ENCODE measurements around the gene CLEC3B.

Gene CLEC3B

DNA sequence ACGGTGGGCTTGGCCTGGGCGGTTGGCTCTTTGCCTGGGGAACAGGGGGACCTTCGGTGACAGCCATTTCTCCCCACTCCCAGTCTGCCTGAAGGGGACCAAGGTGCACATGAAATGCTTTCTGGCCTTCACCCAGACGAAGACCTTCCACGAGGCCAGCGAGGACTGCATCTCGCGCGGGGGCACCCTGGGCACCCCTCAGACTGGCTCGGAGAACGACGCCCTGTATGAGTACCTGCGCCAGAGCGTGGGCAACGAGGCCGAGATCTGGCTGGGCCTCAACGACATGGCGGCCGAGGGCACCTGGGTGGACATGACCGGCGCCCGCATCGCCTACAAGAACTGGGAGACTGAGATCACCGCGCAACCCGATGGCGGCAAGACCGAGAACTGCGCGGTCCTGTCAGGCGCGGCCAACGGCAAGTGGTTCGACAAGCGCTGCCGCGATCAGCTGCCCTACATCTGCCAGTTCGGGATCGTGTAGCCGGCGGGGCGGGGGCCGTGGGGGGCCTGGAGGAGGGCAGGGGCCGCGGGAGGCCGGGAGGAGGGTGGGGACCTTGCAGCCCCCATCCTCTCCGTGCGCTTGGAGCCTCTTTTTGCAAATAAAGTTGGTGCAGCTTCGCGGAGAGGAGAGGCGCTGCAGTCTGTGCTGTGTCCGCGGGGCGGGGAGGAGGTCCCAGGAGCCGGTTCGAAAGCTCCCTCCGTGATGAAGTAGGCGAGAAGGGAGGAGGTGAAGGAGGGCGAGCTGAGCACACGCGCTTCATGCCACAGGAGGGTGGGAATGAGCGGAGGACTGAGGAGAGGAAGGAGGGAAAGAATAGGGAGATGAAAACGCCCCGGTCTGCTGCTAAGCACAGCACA is 9.6 kb downstream of the CLEC3B start:
- TF ChIP-seq, protein P1, sequence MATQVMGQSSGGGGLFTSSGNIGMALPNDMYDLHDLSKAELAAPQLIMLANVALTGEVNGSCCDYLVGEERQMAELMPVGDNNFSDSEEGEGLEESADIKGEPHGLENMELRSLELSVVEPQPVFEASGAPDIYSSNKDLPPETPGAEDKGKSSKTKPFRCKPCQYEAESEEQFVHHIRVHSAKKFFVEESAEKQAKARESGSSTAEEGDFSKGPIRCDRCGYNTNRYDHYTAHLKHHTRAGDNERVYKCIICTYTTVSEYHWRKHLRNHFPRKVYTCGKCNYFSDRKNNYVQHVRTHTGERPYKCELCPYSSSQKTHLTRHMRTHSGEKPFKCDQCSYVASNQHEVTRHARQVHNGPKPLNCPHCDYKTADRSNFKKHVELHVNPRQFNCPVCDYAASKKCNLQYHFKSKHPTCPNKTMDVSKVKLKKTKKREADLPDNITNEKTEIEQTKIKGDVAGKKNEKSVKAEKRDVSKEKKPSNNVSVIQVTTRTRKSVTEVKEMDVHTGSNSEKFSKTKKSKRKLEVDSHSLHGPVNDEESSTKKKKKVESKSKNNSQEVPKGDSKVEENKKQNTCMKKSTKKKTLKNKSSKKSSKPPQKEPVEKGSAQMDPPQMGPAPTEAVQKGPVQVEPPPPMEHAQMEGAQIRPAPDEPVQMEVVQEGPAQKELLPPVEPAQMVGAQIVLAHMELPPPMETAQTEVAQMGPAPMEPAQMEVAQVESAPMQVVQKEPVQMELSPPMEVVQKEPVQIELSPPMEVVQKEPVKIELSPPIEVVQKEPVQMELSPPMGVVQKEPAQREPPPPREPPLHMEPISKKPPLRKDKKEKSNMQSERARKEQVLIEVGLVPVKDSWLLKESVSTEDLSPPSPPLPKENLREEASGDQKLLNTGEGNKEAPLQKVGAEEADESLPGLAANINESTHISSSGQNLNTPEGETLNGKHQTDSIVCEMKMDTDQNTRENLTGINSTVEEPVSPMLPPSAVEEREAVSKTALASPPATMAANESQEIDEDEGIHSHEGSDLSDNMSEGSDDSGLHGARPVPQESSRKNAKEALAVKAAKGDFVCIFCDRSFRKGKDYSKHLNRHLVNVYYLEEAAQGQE (IDR thresholded peaks at IDR 0.05; ENCODE audit: insufficient replicate concordance, low read depth), result no peak
- TF ChIP-seq, protein P2, sequence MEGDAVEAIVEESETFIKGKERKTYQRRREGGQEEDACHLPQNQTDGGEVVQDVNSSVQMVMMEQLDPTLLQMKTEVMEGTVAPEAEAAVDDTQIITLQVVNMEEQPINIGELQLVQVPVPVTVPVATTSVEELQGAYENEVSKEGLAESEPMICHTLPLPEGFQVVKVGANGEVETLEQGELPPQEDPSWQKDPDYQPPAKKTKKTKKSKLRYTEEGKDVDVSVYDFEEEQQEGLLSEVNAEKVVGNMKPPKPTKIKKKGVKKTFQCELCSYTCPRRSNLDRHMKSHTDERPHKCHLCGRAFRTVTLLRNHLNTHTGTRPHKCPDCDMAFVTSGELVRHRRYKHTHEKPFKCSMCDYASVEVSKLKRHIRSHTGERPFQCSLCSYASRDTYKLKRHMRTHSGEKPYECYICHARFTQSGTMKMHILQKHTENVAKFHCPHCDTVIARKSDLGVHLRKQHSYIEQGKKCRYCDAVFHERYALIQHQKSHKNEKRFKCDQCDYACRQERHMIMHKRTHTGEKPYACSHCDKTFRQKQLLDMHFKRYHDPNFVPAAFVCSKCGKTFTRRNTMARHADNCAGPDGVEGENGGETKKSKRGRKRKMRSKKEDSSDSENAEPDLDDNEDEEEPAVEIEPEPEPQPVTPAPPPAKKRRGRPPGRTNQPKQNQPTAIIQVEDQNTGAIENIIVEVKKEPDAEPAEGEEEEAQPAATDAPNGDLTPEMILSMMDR (IDR thresholded peaks at IDR 0.05; ENCODE audit: insufficient read depth, low read length), result no peak
- TF ChIP-seq POLR2AphosphoS5 (IDR thresholded peaks at IDR 0.05; ENCODE audit: low read depth), result no peak
- no peak for TF ChIP-seq GABPA (IDR thresholded peaks at IDR 0.05; ENCODE audit: low read depth)
- TF ChIP-seq SPI1 (IDR thresholded peaks at IDR 0.05; ENCODE audit: borderline replicate concordance, low read depth), result no peak
- DNase-seq (ENCODE audit: low read depth in 1 of 2, low spot score in 1 of 2), result no peak
- peak overlapping the region; percentile 85 for H3K27ac ChIP-seq (replicated peaks)
- no peak overlapping the region for H3K4me3 ChIP-seq (replicated peaks; ENCODE audit: insufficient read depth, low read length)
- no peaks in the 10 kb centered on the region for H3K27me3 ChIP-seq (ENCODE audit: insufficient read depth, poor library complexity, severe bottlenecking)

DNA sequence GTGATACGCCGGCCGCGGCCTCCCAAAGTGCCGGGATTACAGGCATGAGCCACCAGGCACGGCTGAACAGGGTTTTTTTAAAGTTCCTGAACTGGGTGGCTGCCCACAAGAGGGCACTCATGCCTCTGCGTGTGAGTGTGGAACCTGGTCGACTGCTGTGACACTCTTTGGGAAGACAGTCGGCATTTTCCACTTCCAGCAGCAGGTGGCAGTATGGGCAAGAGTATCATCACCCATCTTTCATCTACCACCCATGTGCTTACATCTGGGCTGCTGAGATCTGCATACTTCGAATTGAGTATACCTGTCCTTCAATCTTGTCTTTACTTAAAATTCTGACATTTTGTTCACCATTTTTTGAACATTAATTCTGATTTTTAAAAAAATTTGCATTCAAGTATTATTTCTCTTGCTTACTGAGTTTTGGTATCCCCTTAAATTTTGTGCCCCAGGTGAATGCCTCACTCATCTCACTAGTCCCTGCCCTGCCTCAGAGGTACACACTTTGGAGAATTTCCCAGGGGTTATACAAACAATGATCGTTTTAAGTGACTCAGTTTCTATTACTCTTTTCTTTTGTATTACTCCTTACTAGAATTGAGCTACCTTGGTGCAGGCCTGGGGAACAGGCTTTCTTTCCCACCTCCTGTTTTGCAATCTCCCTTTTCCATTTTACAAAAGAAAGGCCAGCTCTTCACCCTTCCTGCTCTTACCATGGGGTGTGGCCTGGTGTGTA is 11.8 kb downstream of the CLEC3B start:
- Histone ChIP-seq H3K4me3 (replicated peaks; ENCODE audit: insufficient read depth, low read length) (no peak overlapping the region), H3K27ac (replicated peaks) (no peak overlapping the region), H3K27me3 (ENCODE audit: insufficient read depth, poor library complexity, severe bottlenecking) (no peaks in the 10 kb centered on the region)
- TF ChIP-seq GABPA (IDR thresholded peaks at IDR 0.05; ENCODE audit: low read depth) (no peak), POLR2AphosphoS5 (IDR thresholded peaks at IDR 0.05; ENCODE audit: low read depth) (no peak), SPI1 (IDR thresholded peaks at IDR 0.05; ENCODE audit: borderline replicate concordance, low read depth) (no peak)
- TF ChIP-seq, protein P1 (IDR thresholded peaks at IDR 0.05; ENCODE audit: insufficient replicate concordance, low read depth), result no peak
- TF ChIP-seq, protein P2 (IDR thresholded peaks at IDR 0.05; ENCODE audit: insufficient read depth, low read length), result peak; percentile 99
- DNase-seq (ENCODE audit: low read depth in 1 of 2, low spot score in 1 of 2), result peak; percentile 91 to 95

DNA sequence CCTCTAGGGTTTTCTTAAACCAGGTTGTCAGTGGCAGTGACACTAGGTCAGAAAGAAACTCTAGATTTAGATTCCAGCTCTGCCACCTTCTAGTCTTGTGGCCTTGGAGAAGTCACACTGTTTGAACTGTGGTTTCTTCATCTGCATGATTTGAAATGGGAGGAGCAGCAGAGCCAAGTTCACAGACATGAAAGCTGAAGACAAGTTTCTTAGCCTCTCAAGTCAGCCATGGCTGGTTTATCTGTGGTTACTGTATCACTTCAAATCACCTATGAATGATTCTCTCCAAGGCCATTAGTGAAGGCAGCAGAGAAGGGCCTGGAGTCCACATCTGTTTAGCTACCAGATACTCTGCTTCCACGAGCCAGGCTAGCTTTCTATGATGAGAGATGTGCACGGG is 15.6 kb downstream of the CLEC3B start:
- TF ChIP-seq POLR2AphosphoS5 (IDR thresholded peaks at IDR 0.05; ENCODE audit: low read depth), result no peak
- TF ChIP-seq, protein P1 (IDR thresholded peaks at IDR 0.05; ENCODE audit: insufficient replicate concordance, low read depth), result no peak
- TF ChIP-seq GABPA (IDR thresholded peaks at IDR 0.05; ENCODE audit: low read depth), result no peak
- no peak for TF ChIP-seq SPI1 (IDR thresholded peaks at IDR 0.05; ENCODE audit: borderline replicate concordance, low read depth)
- TF ChIP-seq, protein P2 (IDR thresholded peaks at IDR 0.05; ENCODE audit: insufficient read depth, low read length), result no peak
- H3K27me3 ChIP-seq (ENCODE audit: insufficient read depth, poor library complexity, severe bottlenecking), result no peaks in the 10 kb centered on the region
- no peak overlapping the region for H3K4me3 ChIP-seq (replicated peaks; ENCODE audit: insufficient read depth, low read length)
- DNase-seq (ENCODE audit: low read depth in 1 of 2, low spot score in 1 of 2), result no peak
- H3K27ac ChIP-seq (replicated peaks), result no peak overlapping the region
